GM12878 (cell line): ENCODE measurements around the gene NRXN3. TPM values are rescaled to one million over a fixed set of nuclear protein-coding genes. Genes with fewer than 3 reads are reported as not detected.

ENCODE experiments used
- ATAC-seq: fragments of 200-7000 bp; cut with Tn5 transposase; 3 replicates; pipeline ENCODE4 v1.9.1; 2020; ENCODE audit warnings: mild to moderate bottlenecking, moderate library complexity
- BruUV-seq: library from RNA; stranded (reverse); fragments of 400-500 nt; replicated peaks from 2 replicates; lab custom pipeline; 2021; lab: Mats Ljungman, UMichigan
- CTCF ChIA-PET: fragments of 300-600 bp; sonication (Branson Sonifier 250); formaldehyde crosslinking; extraction: SDS; loops from one replicate; lab custom pipeline; 2021; ENCODE audit warnings: inconsistent platforms; lab: Yijun Ruan, JAX
- POLR2A ChIA-PET: fragments of 350-600 bp; formaldehyde crosslinking; extraction: SDS; loops from one replicate; lab custom pipeline; 2021; ENCODE audit warnings: inconsistent platforms; lab: Charles Lee
- RAD21 ChIA-PET: fragments of 300-600 bp; sonication (Branson Sonifier 250); formaldehyde crosslinking; loops from one replicate; lab custom pipeline; 2023; ENCODE audit warnings: antibody characterized with exemption; ENCODE audit not compliant: unreplicated experiment; lab: Charles Lee
- SMC1A ChIA-PET: fragments of 300-600 bp; sonication (Branson Sonifier 250); formaldehyde crosslinking; loops from one replicate; lab custom pipeline; 2023; ENCODE audit not compliant: unreplicated experiment, uncharacterized antibody; lab: Charles Lee
- DNase-seq: peaks from one replicate; pipeline ENCODE4 v3.0.0-alpha.2; 2011; ENCODE audit warnings: low read depth, low spot score
- FAIRE-seq: peaks from 3 replicates; lab custom pipeline; 2011; peaks lifted over from hg19 to GRCh38; lab: Jason Lieb, UNC
- H2AFZ ChIP-seq: 2 replicates; pipeline ENCODE4 v1.6.0; 2011; ENCODE audit warnings: low read depth, low read length, control low read depth; ENCODE audit not compliant: control insufficient read depth
- H3K27ac ChIP-seq: 2 replicates; pipeline ENCODE4 v1.5.1; 2011; ENCODE audit warnings: control low read depth; ENCODE audit not compliant: control insufficient read depth, insufficient read depth
- H3K27me3 ChIP-seq, 2 experiments: replicated peaks in 1 of 2; 2 replicates each; pipeline versions ENCODE4 v1.6.0 to v1.6.1; 2011; ENCODE audit warnings: low read length in 1 of 2; ENCODE audit not compliant: control insufficient read depth in 2 of 2, insufficient read depth in 2 of 2
- H3K36me3 ChIP-seq, 2 experiments: 2 replicates each; pipeline ENCODE4 v1.5.1; 2011; ENCODE audit warnings: low read length in 1 of 2; ENCODE audit not compliant: control insufficient read depth in 2 of 2, insufficient read depth in 2 of 2
- H3K4me1 ChIP-seq: 2 replicates; pipeline ENCODE4 v1.6.1; 2011; ENCODE audit warnings: mild to moderate bottlenecking, low read length, moderate library complexity, mixed read lengths; ENCODE audit not compliant: control insufficient read depth, insufficient read depth
- H3K4me2 ChIP-seq: 2 replicates; pipeline ENCODE4 v1.6.0; 2011; ENCODE audit warnings: control low read depth; ENCODE audit not compliant: control insufficient read depth, insufficient read depth
- H3K4me3 ChIP-seq: fragments of 200-600 bp; sonication (generic); 2 replicates; pipeline ENCODE4 v1.5.1; 2016
- H3K79me2 ChIP-seq: 2 replicates; pipeline ENCODE4 v1.6.0; 2011; ENCODE audit warnings: low read length; ENCODE audit not compliant: control insufficient read depth, insufficient read depth
- H3K9ac ChIP-seq: 2 replicates; pipeline ENCODE4 v1.8.0; 2011; ENCODE audit warnings: low read length, control low read depth, mixed read lengths; ENCODE audit not compliant: control insufficient read depth, insufficient read depth
- H3K9me3 ChIP-seq: replicated peaks from 3 replicates; pipeline ENCODE4 v1.5.1; 2011; ENCODE audit warnings: mild to moderate bottlenecking, low read length; ENCODE audit not compliant: control insufficient read depth, insufficient read depth
- H4K20me1 ChIP-seq: 2 replicates; pipeline ENCODE4 v1.6.0; 2011; ENCODE audit not compliant: control insufficient read depth, insufficient read depth
- CBFB ChIP-seq: IDR thresholded peaks from 2 replicates; pipeline ENCODE4 v1.6.1; 2016; ENCODE audit warnings: antibody characterized with exemption, low read depth
- CREM ChIP-seq: IDR thresholded peaks from 2 replicates; pipeline ENCODE4 v1.6.1; 2014; ENCODE audit warnings: antibody characterized with exemption, low read depth
- KAT2A ChIP-seq: conservative IDR thresholded peaks from 2 replicates; pipeline ENCODE4 v1.6.1; 2011; ENCODE audit warnings: low read depth, low read length; ENCODE audit not compliant: control insufficient read depth
- NR2C1 ChIP-seq: fragments of 450-650 bp; IDR thresholded peaks from 2 replicates; pipeline ENCODE4 v1.6.1; 2017; ENCODE audit warnings: antibody characterized with exemption, mild to moderate bottlenecking, moderate library complexity
- PML ChIP-seq: IDR thresholded peaks from 2 replicates; pipeline ENCODE4 v1.6.1; 2012; ENCODE audit warnings: low read length, inconsistent platforms
- RELA ChIP-seq: fragments of 450-650 bp; IDR thresholded peaks from 2 replicates; pipeline ENCODE4 v1.8.0; 2014; ENCODE audit warnings: borderline replicate concordance; ENCODE audit not compliant: partially characterized antibody
- SRF ChIP-seq, 2 experiments: IDR thresholded peaks; 2 replicates each; pipeline ENCODE4 v1.6.1; 2011; ENCODE audit warnings: low read depth in 2 of 2, low read length in 2 of 2, mild to moderate bottlenecking in 1 of 2, moderate library complexity in 1 of 2
- SUZ12 ChIP-seq: fragments of 200-600 bp; sonication (generic); IDR thresholded peaks from one replicate; pipeline ENCODE4 v1.6.1; 2018; ENCODE audit warnings: antibody characterized with exemption, mild to moderate bottlenecking; ENCODE audit not compliant: unreplicated experiment
- TBL1XR1 ChIP-seq: IDR thresholded peaks from 2 replicates; pipeline ENCODE4 v1.6.1; 2012; ENCODE audit warnings: low read depth, low read length, improper control_type of control experiment
- WRNIP1 ChIP-seq: IDR thresholded peaks from 2 replicates; pipeline ENCODE4 v1.6.1; 2011; ENCODE audit warnings: low read depth, low read length, improper control_type of control experiment, borderline replicate concordance
- YY1 ChIP-seq: IDR thresholded peaks from 2 replicates; pipeline ENCODE4 v1.6.1; 2011; ENCODE audit warnings: low read depth, mild to moderate bottlenecking, low read length
- ZNF217 ChIP-seq: fragments of 450-650 bp; IDR thresholded peaks from 2 replicates; pipeline ENCODE4 v1.6.1; 2017; ENCODE audit warnings: antibody characterized with exemption, mild to moderate bottlenecking
- ZNF24 ChIP-seq: fragments of 450-650 bp; IDR thresholded peaks from 2 replicates; pipeline ENCODE4 v1.6.1; 2017; ENCODE audit warnings: antibody characterized with exemption, mild to moderate bottlenecking
- WGBS: methylation state at CpG from one replicate; pipeline ENCODE4 v1.1.6; 2016; ENCODE audit warnings: low lambda C conversion rate; ENCODE audit not compliant: insufficient replicate concordance, insufficient coverage; ENCODE audit errors: missing lambda C conversion rate; 5-methylcytosine and 5-hydroxymethylcytosine counted together
- in situ Hi-C: fragments of 300-500 bp; cut with MboI; formaldehyde crosslinking; loops from 9 replicates; pipeline ENCODE4 v1.14.3; 2018; ENCODE audit warnings: mixed read lengths
- intact Hi-C: fragments of 100-400 bp; cut with micrococcal nuclease; formaldehyde crosslinking; loops from one replicate; pipeline ENCODE4 v1.14.2; 2022; ENCODE audit not compliant: unreplicated experiment
- polyA plus RNA-seq, 11 experiments: library from polyadenylated mRNA; depleted of rRNA in 4 of 11; unstranded in 6 of 11; stranded (reverse) in 5 of 11; fragments of >200 nt; fragmentation: Nextera tagmentation in 4 of 11; fragmentation: Illumina TruSeq in 1 of 11; extraction: Ambion mirVana in 4 of 11; extraction: Trizol in 1 of 11; gene quantifications; 1 replicate in 1 of 11; 2 replicates in 10 of 11; pipeline versions ENCODE4 v1.2.1 to v1.2.3, GENCODE V29; 2011 to 2016; ENCODE audit warnings: inconsistent platforms in 2 of 11, missing spikeins in 2 of 11, low read depth in 1 of 11
- total RNA-seq, 4 experiments: library from RNA; depleted of rRNA in 3 of 4; stranded (reverse); fragments of >200 nt in 3 of 4; fragmentation: Illumina TruSeq in 1 of 4; extraction: Trizol in 1 of 4; gene quantifications; 2 replicates each; pipeline versions ENCODE4 v1.2.1 to v1.2.3, GENCODE V29; 2013 to 2021
- TF ChIP-seq, protein P1 (sequence below): IDR thresholded peaks from 2 replicates; pipeline ENCODE4 v1.6.1; 2012; ENCODE audit warnings: low read depth, low read length, improper control_type of control experiment
- TF ChIP-seq, protein P2 (sequence below): IDR thresholded peaks from 2 replicates; pipeline ENCODE4 v1.6.1; 2012; ENCODE audit warnings: low read length, inconsistent platforms
- TF ChIP-seq, protein P3 (sequence below): fragments of 150-350 bp; IDR thresholded peaks from 2 replicates; pipeline ENCODE4 v1.6.1; 2014; ENCODE audit warnings: mild to moderate bottlenecking, low read depth, low read length

The NRXN3 gene
- total and polyA plus RNA-seq, 10 of the 15 experiments (the other 5 are each of a cell fraction or from before 2014, with no cell fraction given), result 0.52 to 3.3 (median 1.4) TPM

DNA sequence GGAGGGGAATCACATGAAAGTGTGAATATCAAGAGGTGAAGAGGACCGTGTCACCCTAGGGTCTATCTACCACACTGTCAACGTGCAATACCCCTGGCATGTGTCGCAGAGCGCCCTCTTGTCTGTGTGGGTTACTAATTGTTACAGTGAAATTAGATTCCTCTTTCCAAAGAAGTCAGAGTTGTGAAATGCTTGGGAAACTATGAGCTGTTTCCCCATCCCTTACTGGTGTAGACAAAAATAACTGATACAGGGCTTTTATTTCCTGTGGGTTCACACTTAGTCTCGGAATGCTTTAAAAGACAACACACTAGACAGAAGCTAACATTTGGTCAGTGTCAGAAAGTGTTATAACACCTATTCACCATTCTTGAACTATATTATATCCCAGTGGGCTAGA, 597.3 kb downstream of the NRXN3 start:
- no peak overlapping the region for H2AFZ ChIP-seq
- in situ Hi-C loops, result no loop called here
- no peak overlapping the region for H3K27ac ChIP-seq
- DNase-seq (no peak), ATAC-seq (no peak), FAIRE-seq (no peak)
- H3K4me1 ChIP-seq, result no peaks in the 10 kb centered on the region
- ChIA-PET CTCF (interaction anchor here (1.6 kb wide), 1 partner anchor 9 kb away, joined by 9 read pairs; no protein-coding TSS in a partner anchor), POLR2A (no interaction called here), SMC1A (no interaction called here), RAD21 (no interaction called here)
- H3K9me3 ChIP-seq, result no peaks in the 10 kb centered on the region
- no peaks in the 10 kb centered on the region for H3K27me3 ChIP-seq
- no peak for TF ChIP-seq CBFB
- TF ChIP-seq KAT2A, result no peak
- TF ChIP-seq ZNF217, result no peak
- TF ChIP-seq, protein P1, sequence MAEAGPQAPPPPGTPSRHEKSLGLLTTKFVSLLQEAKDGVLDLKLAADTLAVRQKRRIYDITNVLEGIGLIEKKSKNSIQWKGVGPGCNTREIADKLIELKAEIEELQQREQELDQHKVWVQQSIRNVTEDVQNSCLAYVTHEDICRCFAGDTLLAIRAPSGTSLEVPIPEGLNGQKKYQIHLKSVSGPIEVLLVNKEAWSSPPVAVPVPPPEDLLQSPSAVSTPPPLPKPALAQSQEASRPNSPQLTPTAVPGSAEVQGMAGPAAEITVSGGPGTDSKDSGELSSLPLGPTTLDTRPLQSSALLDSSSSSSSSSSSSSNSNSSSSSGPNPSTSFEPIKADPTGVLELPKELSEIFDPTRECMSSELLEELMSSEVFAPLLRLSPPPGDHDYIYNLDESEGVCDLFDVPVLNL, result no peak
- TF ChIP-seq PML, result no peak
- no peak for TF ChIP-seq CREM
- TF ChIP-seq ZNF24, result no peak
- TF ChIP-seq, protein P2, sequence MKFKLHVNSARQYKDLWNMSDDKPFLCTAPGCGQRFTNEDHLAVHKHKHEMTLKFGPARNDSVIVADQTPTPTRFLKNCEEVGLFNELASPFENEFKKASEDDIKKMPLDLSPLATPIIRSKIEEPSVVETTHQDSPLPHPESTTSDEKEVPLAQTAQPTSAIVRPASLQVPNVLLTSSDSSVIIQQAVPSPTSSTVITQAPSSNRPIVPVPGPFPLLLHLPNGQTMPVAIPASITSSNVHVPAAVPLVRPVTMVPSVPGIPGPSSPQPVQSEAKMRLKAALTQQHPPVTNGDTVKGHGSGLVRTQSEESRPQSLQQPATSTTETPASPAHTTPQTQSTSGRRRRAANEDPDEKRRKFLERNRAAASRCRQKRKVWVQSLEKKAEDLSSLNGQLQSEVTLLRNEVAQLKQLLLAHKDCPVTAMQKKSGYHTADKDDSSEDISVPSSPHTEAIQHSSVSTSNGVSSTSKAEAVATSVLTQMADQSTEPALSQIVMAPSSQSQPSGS, result no peak
- no peak for TF ChIP-seq TBL1XR1
- TF ChIP-seq, protein P3, sequence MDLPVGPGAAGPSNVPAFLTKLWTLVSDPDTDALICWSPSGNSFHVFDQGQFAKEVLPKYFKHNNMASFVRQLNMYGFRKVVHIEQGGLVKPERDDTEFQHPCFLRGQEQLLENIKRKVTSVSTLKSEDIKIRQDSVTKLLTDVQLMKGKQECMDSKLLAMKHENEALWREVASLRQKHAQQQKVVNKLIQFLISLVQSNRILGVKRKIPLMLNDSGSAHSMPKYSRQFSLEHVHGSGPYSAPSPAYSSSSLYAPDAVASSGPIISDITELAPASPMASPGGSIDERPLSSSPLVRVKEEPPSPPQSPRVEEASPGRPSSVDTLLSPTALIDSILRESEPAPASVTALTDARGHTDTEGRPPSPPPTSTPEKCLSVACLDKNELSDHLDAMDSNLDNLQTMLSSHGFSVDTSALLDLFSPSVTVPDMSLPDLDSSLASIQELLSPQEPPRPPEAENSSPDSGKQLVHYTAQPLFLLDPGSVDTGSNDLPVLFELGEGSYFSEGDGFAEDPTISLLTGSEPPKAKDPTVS, result no peak
- no peak for TF ChIP-seq YY1
- no peak for TF ChIP-seq SUZ12
- TF ChIP-seq SRF (IDR thresholded peaks at IDR 0.05; ENCODE audit: low read depth in 2 of 2, low read length in 2 of 2), result no peak
- TF ChIP-seq NR2C1, result no peak
- no peak for TF ChIP-seq RELA
- no peak for TF ChIP-seq WRNIP1
- no peak overlapping the region for H3K9ac ChIP-seq
- BruUV-seq, result no TSS peak
- H3K79me2 ChIP-seq, result no peaks in the 10 kb centered on the region
- no peak overlapping the region for H3K4me3 ChIP-seq
- H3K4me2 ChIP-seq, result no peak overlapping the region
- intact Hi-C loops, result no loop called here
- no peaks in the 10 kb centered on the region for H3K36me3 ChIP-seq
- no peaks in the 10 kb centered on the region for H4K20me1 ChIP-seq
- WGBS, result 16% methylated on average over 5 of the region's 5 CpGs
